HG03342 (cell line): ENCODE data around the gene VPS13A.
"Not testable (repeated sequence)": the region's sequence is repeated elsewhere in the genome, so short reads cannot be mapped to it uniquely, and the experiment has no call there.

Experiments
- ATAC-seq: cut with Tn5 transposase; IDR thresholded peaks from one replicate; pipeline ENCODE4 v1.9.1; 2021; ENCODE audit warnings: mild to moderate bottlenecking, moderate library complexity; ENCODE audit not compliant: unreplicated experiment

VPS13A gene

GRCh38 chr9:77421506-77422265 lies 244.4 kb downstream of the VPS13A start:
- no peak for ATAC-seq

DNA sequence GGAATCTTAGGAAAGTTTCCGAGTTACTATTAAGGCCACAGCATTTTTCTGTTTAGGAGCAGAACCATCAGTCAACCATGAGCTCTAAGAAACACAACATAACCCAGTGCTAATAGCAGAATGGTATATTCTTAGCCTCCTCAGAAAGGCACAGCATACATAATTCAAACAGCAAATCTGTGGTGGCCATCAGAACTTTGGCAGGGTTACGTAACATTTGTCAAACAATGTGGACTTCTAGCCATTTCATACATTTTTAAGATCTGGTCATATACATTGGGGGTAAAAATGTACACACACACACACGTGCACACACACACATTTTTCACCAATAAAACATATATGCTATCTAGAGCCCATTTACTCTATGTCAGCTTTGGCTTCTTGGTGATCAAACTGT lies 245.6 kb downstream of the VPS13A start:
- no peak for ATAC-seq

- ATAC-seq: no peak
Measured at GRCh38 chr9:77423841-77424240, 246.5 kb downstream of the VPS13A start.

- ATAC-seq: no peak
Measured at GRCh38 chr9:77424993-77425392, 247.7 kb downstream of the VPS13A start.

DNA sequence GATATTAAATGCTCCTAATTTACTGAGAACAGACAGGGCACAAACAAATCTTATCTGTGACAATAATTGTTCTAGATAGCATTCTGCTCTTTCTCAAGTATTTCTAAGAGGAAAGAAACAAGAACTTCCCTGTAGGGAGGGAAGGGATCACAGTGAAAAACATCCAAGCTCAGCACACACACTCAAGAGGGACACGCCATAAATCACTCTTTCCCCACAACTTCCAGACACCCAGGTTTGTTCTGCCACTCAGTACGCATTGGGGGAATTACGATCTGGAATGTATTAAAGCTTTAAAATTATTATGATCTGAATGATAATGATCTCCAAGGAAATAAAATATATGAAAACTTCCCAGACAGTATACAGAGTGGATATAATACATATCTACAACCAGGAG lies 249.4 kb downstream of the VPS13A start:
- ATAC-seq: no peak

GRCh38 chr9:77427256-77427927 lies 250.1 kb downstream of the VPS13A start:
- no peak for ATAC-seq

- ATAC-seq: no peak
Measured at GRCh38 chr9:77429928-77430327, 252.6 kb downstream of the VPS13A start.

GRCh38 chr9:77432053-77432452 lies 254.7 kb downstream of the VPS13A start:
- ATAC-seq: no peak

- ATAC-seq: peak; percentile 92
Measured at GRCh38 chr9:77433675-77434445, 256.5 kb downstream of the VPS13A start.

GRCh38 chr9:77435277-77435676 lies 257.9 kb downstream of the VPS13A start:
- no peak for ATAC-seq

GRCh38 chr9:77435688-77436087 lies 258.4 kb downstream of the VPS13A start:
- no peak for ATAC-seq

DNA sequence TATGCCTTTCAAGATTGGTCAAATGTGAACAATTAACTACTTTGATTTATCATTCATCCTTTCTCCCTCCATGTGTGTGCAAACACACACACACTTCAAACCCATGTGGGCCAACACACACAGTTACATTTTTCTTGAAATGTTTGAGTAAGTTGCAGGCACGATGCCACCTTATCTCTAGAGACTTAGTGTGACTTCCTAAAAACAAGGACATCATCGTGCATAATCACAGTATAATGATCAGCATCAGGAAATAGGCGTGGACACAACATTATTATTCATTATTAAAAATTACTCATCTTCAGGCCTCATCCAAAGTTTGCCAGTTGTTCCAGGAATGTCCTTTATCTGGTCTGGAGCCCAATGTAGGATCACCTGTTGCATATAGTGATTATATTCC lies 261.3 kb downstream of the VPS13A start:
- ATAC-seq: no peak

GRCh38 chr9:77440057-77440456 lies 262.7 kb downstream of the VPS13A start:
- no peak for ATAC-seq

DNA sequence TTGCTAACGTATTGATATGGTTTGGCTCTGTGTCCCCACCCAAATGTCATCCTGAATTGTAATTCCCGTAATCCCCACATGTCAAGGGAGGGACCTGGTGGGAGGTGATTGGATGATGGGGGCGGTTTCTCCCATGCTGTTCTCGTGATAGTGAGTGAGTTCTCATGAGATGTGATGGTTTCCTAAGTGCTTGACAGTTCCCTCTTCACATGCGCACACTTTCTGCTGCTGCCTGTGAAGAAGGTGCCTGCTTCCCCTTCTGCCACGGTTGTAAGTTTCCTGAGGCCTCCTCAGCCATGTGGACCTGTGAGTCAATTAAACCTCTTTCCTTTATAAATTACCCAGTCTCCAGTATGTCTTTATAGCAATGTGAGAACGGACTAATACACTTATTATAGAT lies 263.8 kb downstream of the VPS13A start:
- ATAC-seq: not testable (repeated sequence)

- no peak for ATAC-seq
Measured at GRCh38 chr9:77442436-77442835, 265.1 kb downstream of the VPS13A start.

GRCh38 chr9:77447646-77448045 lies 270.3 kb downstream of the VPS13A start:
- ATAC-seq: no peak

- ATAC-seq: no peak
Measured at GRCh38 chr9:77449240-77450084, 272.1 kb downstream of the VPS13A start.

GRCh38 chr9:77450085-77450475 lies 272.7 kb downstream of the VPS13A start:
- ATAC-seq: no peak

- no peak for ATAC-seq
Measured at GRCh38 chr9:77451507-77451906, 274.2 kb downstream of the VPS13A start.

DNA sequence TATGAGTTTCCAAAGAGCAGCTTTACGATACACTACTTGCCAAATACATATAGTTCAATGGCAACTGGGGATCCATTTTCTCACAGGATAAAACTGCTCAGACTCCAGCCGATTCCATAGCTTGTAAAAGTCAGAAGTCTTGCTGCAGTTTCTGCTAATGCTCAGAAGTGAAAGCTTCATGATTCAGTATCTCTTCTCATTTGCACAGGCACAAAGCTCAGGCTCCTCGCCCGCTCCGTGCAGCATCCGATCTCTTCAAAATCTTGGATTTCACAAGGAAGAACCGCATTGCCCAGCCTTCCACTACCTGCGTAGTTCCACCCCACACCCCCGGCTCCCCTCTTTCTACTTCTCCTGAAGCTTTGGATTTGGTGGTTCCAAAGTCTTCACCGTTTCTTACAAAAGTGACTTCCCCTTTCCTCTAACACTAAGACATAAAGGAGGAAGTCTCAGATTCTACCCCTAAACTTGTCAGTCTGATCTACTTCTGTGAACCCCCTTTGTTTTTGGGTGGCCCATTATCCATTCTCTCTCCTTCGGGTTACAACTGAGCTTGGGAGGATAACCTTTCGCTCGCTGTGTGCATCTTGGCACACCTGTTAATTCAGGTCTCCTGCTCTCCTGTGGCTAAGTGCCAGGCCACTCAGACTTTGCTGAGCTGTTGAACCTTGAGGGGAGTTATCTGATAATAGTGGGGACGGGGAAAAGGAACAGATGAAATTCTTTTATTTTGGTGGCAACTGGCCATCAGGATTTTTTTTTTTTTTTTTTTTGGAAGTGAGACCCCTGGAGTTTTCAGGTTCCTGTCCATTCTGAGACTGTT lies 276.7 kb downstream of the VPS13A start:
- ATAC-seq: no peak
